ENCODE measurements around the gene KLHL8.

GRCh38 chr4:87229979-87230378 is 9.6 kb upstream of the KLHL8 start:
- TF ChIP-seq TCF4 (CRISPR knock-in tag; IDR thresholded peaks at IDR 0.05; ENCODE audit: borderline replicate concordance) (no peak), CREB5 (CRISPR knock-in tag; IDR thresholded peaks at IDR 0.05; ENCODE audit: low read depth) (no peak), ZNF8 (CRISPR knock-in tag; IDR thresholded peaks at IDR 0.05) (no peak), ESRRG (CRISPR knock-in tag; IDR thresholded peaks at IDR 0.05) (no peak), PPARA (CRISPR knock-in tag; IDR thresholded peaks at IDR 0.05; ENCODE audit: borderline replicate concordance) (no peak), ARNTL (CRISPR knock-in tag; IDR thresholded peaks at IDR 0.05; ENCODE audit: borderline replicate concordance, low read depth) (no peak), ZNF70 (CRISPR knock-in tag; IDR thresholded peaks at IDR 0.05) (no peak), PATZ1 (CRISPR knock-in tag; IDR thresholded peaks at IDR 0.05; ENCODE audit: borderline replicate concordance) (no peak), BACH2 (CRISPR knock-in tag; IDR thresholded peaks at IDR 0.05; ENCODE audit: borderline replicate concordance) (no peak), ZC3H10 (CRISPR knock-in tag; IDR thresholded peaks at IDR 0.05) (no peak), RARB (CRISPR knock-in tag; IDR thresholded peaks at IDR 0.05) (no peak), ZFP3 (CRISPR knock-in tag; IDR thresholded peaks at IDR 0.05) (no peak), TSHZ2 (CRISPR knock-in tag; IDR thresholded peaks at IDR 0.05) (no peak), ZFP30 (CRISPR knock-in tag; IDR thresholded peaks at IDR 0.05) (no peak)
